ENCODE results near the gene LYPLAL1. TPM values are rescaled to one million over a fixed set of nuclear protein-coding genes. Genes with fewer than 3 reads are reported as not detected.

LYPLAL1 gene
- total RNA-seq, 6 donors from 2014 or later = 11.7 to 42.7 (median 26.0) TPM

GRCh38 chr1:219130366-219130935 is 43.2 kb upstream of the LYPLAL1 start:
- 79 to 100% methylated on average over 1 of the region's 1 CpG for WGBS, 2 donors
- no peaks in the 10 kb centered on the region for H3K36me3 ChIP-seq
- DNase-seq (no peak), ATAC-seq (ENCODE audit: low FRiP score in 2 of 2) (no peak)
- no peaks in the 10 kb centered on the region for H3K27me3 ChIP-seq
- no peaks in the 10 kb centered on the region for H3K9me3 ChIP-seq
- H3K4me3 ChIP-seq = no peak overlapping the region
- TF ChIP-seq CTCF (IDR thresholded peaks at IDR 0.05) = no peak
- TF ChIP-seq EP300 (IDR thresholded peaks at IDR 0.05) = no peak
- TF ChIP-seq POLR2A (IDR thresholded peaks at IDR 0.05) = no peak
- TF ChIP-seq POLR2AphosphoS5 (IDR thresholded peaks at IDR 0.05) = no peak
- H3K27ac ChIP-seq = no peak overlapping the region
- no peaks in the 10 kb centered on the region for H3K4me1 ChIP-seq

GRCh38 chr1:219132939-219133338 is 40.7 kb upstream of the LYPLAL1 start:
- Histone ChIP-seq H3K4me1 (no peaks in the 10 kb centered on the region), H3K4me3 (no peak overlapping the region), H3K36me3 (no peaks in the 10 kb centered on the region), H3K27ac (no peak overlapping the region), H3K27me3 (no peaks in the 10 kb centered on the region), H3K9me3 (no peaks in the 10 kb centered on the region)
- no peak for DNase-seq
- ATAC-seq (ENCODE audit: low FRiP score in 2 of 2) = no peak
- 81 to 89% methylated on average over 1 of the region's 1 CpG for WGBS, 2 donors
- TF ChIP-seq POLR2AphosphoS5 (IDR thresholded peaks at IDR 0.05) (no peak), EP300 (IDR thresholded peaks at IDR 0.05) (no peak), CTCF (IDR thresholded peaks at IDR 0.05) (no peak), POLR2A (IDR thresholded peaks at IDR 0.05) (no peak)

GRCh38 chr1:219138747-219139146 is 34.9 kb upstream of the LYPLAL1 start:
- Histone ChIP-seq H3K27me3 (no peaks in the 10 kb centered on the region), H3K4me1 (no peaks in the 10 kb centered on the region), H3K9me3 (no peaks in the 10 kb centered on the region), H3K4me3 (no peak overlapping the region), H3K36me3 (no peaks in the 10 kb centered on the region), H3K27ac (no peak overlapping the region)
- no peak for DNase-seq
- WGBS, 2 donors = 84 to 90% methylated on average over 3 of the region's 3 CpGs
- no peak for TF ChIP-seq POLR2AphosphoS5 (IDR thresholded peaks at IDR 0.05)
- TF ChIP-seq CTCF (IDR thresholded peaks at IDR 0.05) = no peak
- TF ChIP-seq EP300 (IDR thresholded peaks at IDR 0.05) = no peak
- TF ChIP-seq POLR2A (IDR thresholded peaks at IDR 0.05) = no peak
- no peak for ATAC-seq (ENCODE audit: low FRiP score in 2 of 2)

- H3K9me3 ChIP-seq = no peaks in the 10 kb centered on the region
- H3K4me1 ChIP-seq = no peaks in the 10 kb centered on the region
- H3K27me3 ChIP-seq = no peaks in the 10 kb centered on the region
- 37 to 38% methylated on average over 2 of the region's 2 CpGs for WGBS, 2 donors
- ATAC-seq (ENCODE audit: low FRiP score in 2 of 2) (no peak), DNase-seq (no peak)
- TF ChIP-seq POLR2A (IDR thresholded peaks at IDR 0.05) (no peak), POLR2AphosphoS5 (IDR thresholded peaks at IDR 0.05) (no peak), EP300 (IDR thresholded peaks at IDR 0.05) (no peak), CTCF (IDR thresholded peaks at IDR 0.05) (no peak)
- no peaks in the 10 kb centered on the region for H3K36me3 ChIP-seq
- no peak overlapping the region for H3K4me3 ChIP-seq
- no peak overlapping the region for H3K27ac ChIP-seq
Measured at GRCh38 chr1:219140303-219140877, 33.3 kb upstream of the LYPLAL1 start.

- Histone ChIP-seq H3K4me1 (no peaks in the 10 kb centered on the region), H3K4me3 (no peak overlapping the region), H3K9me3 (no peaks in the 10 kb centered on the region), H3K27ac (no peak overlapping the region), H3K27me3 (no peaks in the 10 kb centered on the region), H3K36me3 (no peaks in the 10 kb centered on the region)
- TF ChIP-seq EP300 (IDR thresholded peaks at IDR 0.05) (no peak), POLR2A (IDR thresholded peaks at IDR 0.05) (no peak)
- no peak for ATAC-seq (ENCODE audit: low FRiP score in 2 of 2)
- WGBS, 2 donors = 83 to 96% methylated on average over 1 of the region's 1 CpG
- DNase-seq = no peak
Measured at GRCh38 chr1:219143735-219144134, 29.9 kb upstream of the LYPLAL1 start.
